Lung (tissue), 12 donors: ENCODE measurements around the gene CREB5. TPM values are rescaled to one million over a fixed set of nuclear protein-coding genes. Genes with fewer than 3 reads are reported as not detected.

Source experiments
- ATAC-seq: fragments of 200-7000 bp; cut with Tn5 transposase; one replicate; pipeline ENCODE4 v1.9.1; 2020; ENCODE audit warnings: moderate number of reproducible peaks; ENCODE audit not compliant: insufficient read depth, low FRiP score
- DNase-seq, 3 donors: peaks; one replicate each; pipeline ENCODE4 v3.0.0-alpha.2; 2013 to 2017
- H3K27ac ChIP-seq, 2 donors: one replicate each; pipeline ENCODE4 v1.5.1; 2013; ENCODE audit warnings: mild to moderate bottlenecking in 2 of 2, moderate library complexity in 2 of 2, control low read depth in 1 of 2, inconsistent platforms in 1 of 2, low read depth in 1 of 2, low read length in 1 of 2
- H3K27me3 ChIP-seq, 3 donors: one replicate each; pipeline ENCODE4 v1.5.1; 2013; ENCODE audit warnings: low read length in 2 of 3; ENCODE audit not compliant: control insufficient read depth in 3 of 3, insufficient read depth in 3 of 3
- H3K36me3 ChIP-seq, 4 donors: one replicate each; pipeline ENCODE4 v1.5.1; 2013; ENCODE audit warnings: low read length in 4 of 4, mild to moderate bottlenecking in 1 of 4, moderate library complexity in 1 of 4; ENCODE audit not compliant: control insufficient read depth in 4 of 4, insufficient read depth in 4 of 4
- H3K4me1 ChIP-seq, 5 donors: one replicate each; pipeline ENCODE4 v1.5.1; 2013; ENCODE audit warnings: low read length in 5 of 5, mild to moderate bottlenecking in 2 of 5, moderate library complexity in 1 of 5; ENCODE audit not compliant: control insufficient read depth in 5 of 5, insufficient read depth in 5 of 5
- H3K4me3 ChIP-seq: one replicate; pipeline ENCODE4 v1.5.1; 2013; ENCODE audit warnings: mild to moderate bottlenecking, control low read depth, moderate library complexity
- H3K9ac ChIP-seq, 2 donors: one replicate each; pipeline ENCODE4 v1.5.1; 2013; ENCODE audit warnings: low read length in 2 of 2, control low read depth in 1 of 2; ENCODE audit not compliant: insufficient read depth in 1 of 2
- H3K9me3 ChIP-seq, 4 donors: one replicate each; pipeline ENCODE4 v1.5.1; 2013; ENCODE audit warnings: low read length in 3 of 4, mild to moderate bottlenecking in 1 of 4, moderate library complexity in 1 of 4; ENCODE audit not compliant: control insufficient read depth in 4 of 4, insufficient read depth in 3 of 4
- CTCF ChIP-seq: IDR thresholded peaks from 2 replicates; pipeline ENCODE4 v1.5.1; 2012; ENCODE audit warnings: mild to moderate bottlenecking; ENCODE audit errors: control extremely low read depth, extremely low read depth
- WGBS, 2 donors: extraction: QIAGEN DNeasy Blood & Tissue Kit; methylation state at CpG; one replicate each; pipeline ENCODE4 v1.1.7; 2013; 5-methylcytosine and 5-hydroxymethylcytosine counted together
- polyA plus RNA-seq, 2 donors: library from polyadenylated mRNA; stranded (reverse); fragments of 200-250 nt; gene quantifications; one replicate each; pipeline ENCODE4 v1.2.1, GENCODE V29; 2013
- total RNA-seq, 2 donors: library from RNA; depleted of rRNA in 1 of 2; stranded (reverse); fragments of >200 nt in 1 of 2; gene quantifications; one replicate each; pipeline ENCODE4 v1.2.1, GENCODE V29; 2014 to 2021
- donor health status: control.
- donor health status: control.
- donor health status: Bipolar disorder and iron deficiency.
- donor health status: healthy.
- donor health status: DM: yes; HTN: yes; CAD: no.

The CREB5 gene
- total and polyA plus RNA-seq, 4 donors, result 2.7 to 23.1 (median 9.6) TPM

DNA sequence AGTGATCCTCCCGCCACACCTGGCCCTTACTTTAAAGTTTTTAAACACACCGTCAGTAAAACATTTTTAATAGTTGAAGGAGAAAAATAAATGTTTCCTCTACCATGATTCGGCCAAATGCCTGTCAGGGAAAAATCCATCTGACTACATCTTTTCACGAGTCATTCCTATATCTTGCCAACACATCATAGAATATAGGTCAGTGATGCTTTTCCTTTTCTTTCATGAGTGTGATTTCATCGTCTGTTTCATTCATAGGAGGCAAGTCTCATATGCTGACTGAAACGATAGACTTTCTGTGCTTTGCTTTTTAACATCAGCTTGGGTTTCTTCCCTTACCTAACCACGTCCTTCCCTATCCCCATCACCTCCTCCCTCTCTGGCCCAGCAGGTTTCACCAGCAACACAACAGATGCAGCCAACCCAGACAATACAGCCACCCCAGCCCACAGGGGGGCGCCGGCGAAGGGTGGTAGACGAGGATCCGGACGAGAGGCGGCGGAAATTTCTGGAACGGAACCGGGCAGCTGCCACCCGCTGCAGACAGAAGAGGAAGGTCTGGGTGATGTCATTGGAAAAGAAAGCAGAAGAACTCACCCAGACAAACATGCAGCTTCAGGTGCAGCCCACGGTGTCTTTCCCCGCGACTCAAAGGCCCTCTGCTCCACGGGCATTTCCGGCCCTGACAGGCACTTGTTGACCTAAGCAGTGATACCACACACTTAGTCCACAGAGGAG, 396.6 kb downstream of the CREB5 start:
- H3K4me3 ChIP-seq, result no peak overlapping the region
- DNase-seq (no peak), ATAC-seq (no peak)
- peaks cover 0 to 44% (median 6%) of the 10 kb centered on the region in 5 donors for H3K4me1 ChIP-seq
- H3K36me3 ChIP-seq, result peaks cover 0 to 4% (median 3%) of the 10 kb centered on the region in 4 donors
- WGBS, 2 donors, result 80 to 84% methylated on average over 23 of the region's 23 CpGs
- no peaks in the 10 kb centered on the region for H3K27me3 ChIP-seq
- no peak overlapping the region for H3K9ac ChIP-seq
- H3K9me3 ChIP-seq, result no peaks in the 10 kb centered on the region
- TF ChIP-seq CTCF, result no peak
- no peak overlapping the region for H3K27ac ChIP-seq

DNA sequence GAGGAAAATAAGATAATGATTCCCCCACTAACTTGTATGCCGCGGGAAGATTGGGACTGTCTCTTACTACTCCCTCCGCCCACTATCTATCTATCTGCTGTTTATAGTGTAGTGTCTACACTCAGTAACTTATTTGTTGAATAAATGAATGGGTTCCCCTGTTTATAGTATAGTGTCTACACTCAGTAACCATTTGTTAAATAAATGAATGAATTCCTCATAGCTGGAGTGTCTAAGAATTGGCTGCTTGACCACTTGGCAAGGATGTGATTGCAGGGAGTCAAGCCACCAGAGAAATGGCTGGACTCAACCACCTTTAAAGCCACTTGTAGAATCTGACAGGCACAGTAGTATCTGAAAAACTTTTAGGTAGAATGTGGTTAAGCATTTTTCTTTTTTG, 398.7 kb downstream of the CREB5 start:
- no peak for TF ChIP-seq CTCF

DNA sequence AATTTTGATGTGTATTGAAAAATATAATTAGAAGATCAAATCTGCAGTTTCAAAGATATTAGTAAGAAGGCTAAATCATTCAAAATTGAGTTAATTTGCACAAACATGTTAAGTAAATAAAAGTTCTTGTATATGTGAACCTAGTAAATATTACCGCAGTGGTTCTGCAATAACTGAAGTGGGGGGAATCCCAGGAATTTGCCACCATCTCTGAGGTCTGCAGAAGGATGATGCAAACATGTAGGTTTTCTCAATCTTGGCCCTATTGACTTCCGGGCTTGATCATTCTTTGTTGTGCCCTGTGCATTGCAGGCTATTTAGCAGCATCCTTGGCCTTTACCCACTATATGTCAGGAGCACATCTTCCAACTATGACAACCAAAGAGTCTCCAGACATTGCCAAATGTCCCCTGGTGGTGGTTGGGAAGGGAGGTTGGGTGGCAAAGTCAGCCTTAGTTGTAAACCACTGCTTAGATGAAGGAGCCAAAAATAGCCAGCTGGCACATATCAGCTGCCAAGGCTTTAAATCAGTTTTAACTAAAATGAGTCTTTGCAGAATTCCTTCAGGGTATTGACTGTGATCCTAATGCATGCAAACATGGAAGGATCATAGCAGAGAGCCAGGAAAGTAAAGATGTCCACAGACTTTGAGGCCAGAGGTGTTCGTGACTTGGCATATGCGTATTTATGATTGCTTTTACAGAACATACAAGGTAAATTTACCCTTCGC, 399.5 kb downstream of the CREB5 start:
- TF ChIP-seq CTCF, result no peak
- Histone ChIP-seq H3K4me1 (peaks cover 0 to 60% (median 6%) of the 10 kb centered on the region in 5 donors), H3K4me3 (no peak overlapping the region), H3K27me3 (no peaks in the 10 kb centered on the region), H3K9ac (no peak overlapping the region), H3K27ac (no peak overlapping the region), H3K36me3 (peaks cover 0 to 2% (median 0%) of the 10 kb centered on the region in 4 donors), H3K9me3 (no peaks in the 10 kb centered on the region)
- 86% methylated on average over 5 of the region's 5 CpGs for WGBS, 2 donors
- DNase-seq (peak; percentile 74 to 90 (median 87)), ATAC-seq (no peak)

More for the DNA sequence above, 398.7 kb downstream of the CREB5 start:
- 82 to 98% methylated on average over 3 of the region's 3 CpGs for WGBS, 2 donors
- H3K36me3 ChIP-seq, result peaks cover 0 to 2% (median 0%) of the 10 kb centered on the region in 4 donors
- no peak overlapping the region for H3K4me3 ChIP-seq
- H3K9ac ChIP-seq, result no peak overlapping the region
- H3K4me1 ChIP-seq, result peaks cover 0 to 58% (median 6%) of the 10 kb centered on the region in 5 donors
- DNase-seq, result peak in 2 of 3 donors; percentile 38 to 63
- no peak overlapping the region for H3K27ac ChIP-seq
- no peak for ATAC-seq
- H3K27me3 ChIP-seq, result no peaks in the 10 kb centered on the region
- no peaks in the 10 kb centered on the region for H3K9me3 ChIP-seq
